Pancreas (tissue), 10 donors: ENCODE data around the gene TUBB3. TPM values are rescaled to one million over a fixed set of nuclear protein-coding genes. Genes with fewer than 3 reads are reported as not detected.

Experiments
- ATAC-seq, 4 donors: fragments of 200-7000 bp; cut with Tn5 transposase; one replicate each; pipeline versions ENCODE4 v1.8.0 to v1.9.1; 2020; ENCODE audit warnings: mild to moderate bottlenecking in 4 of 4, moderate library complexity in 4 of 4
- DNase-seq, 6 donors: peaks; one replicate each; pipeline ENCODE4 v3.0.0-alpha.2; 2020
- FAIRE-seq: peaks from 2 replicates; lab custom pipeline; 2012; peaks lifted over from hg19 to GRCh38; lab: Jason Lieb, UNC
- H3K27ac ChIP-seq, 4 donors: fragments of 200-600 bp; sonication (generic); 1 replicate in 3 of 4; 2 replicates in 1 of 4; pipeline versions ENCODE4 v1.5.0 to v1.8.0; 2020
- H3K27me3 ChIP-seq, 4 donors: fragments of 200-600 bp; one replicate each; pipeline ENCODE4 v1.8.0; 2021
- H3K36me3 ChIP-seq, 3 donors: fragments of 200-600 bp; sonication (generic) in 1 of 3; one replicate each; pipeline versions ENCODE4 v1.5.0 to v1.8.0; 2020 to 2021
- H3K4me1 ChIP-seq, 3 donors: fragments of 200-600 bp; one replicate each; pipeline ENCODE4 v1.8.0; 2021
- H3K4me3 ChIP-seq, 4 donors: fragments of 200-600 bp; sonication (generic) in 2 of 4; one replicate each; pipeline versions ENCODE4 v1.5.0 to v1.8.0; 2020 to 2021
- H3K9me3 ChIP-seq, 4 donors: fragments of 200-600 bp; one replicate each; pipeline ENCODE4 v1.8.0; 2021
- WGBS, 2 donors: extraction: QIAGEN DNeasy Blood & Tissue Kit; methylation state at CpG; one replicate each; pipeline ENCODE4 v1.1.7; 2013; 5-methylcytosine and 5-hydroxymethylcytosine counted together
- intact Hi-C, 3 donors: fragments of 100-400 bp; cut with DNase I; formaldehyde crosslinking; loops; one replicate each; pipeline versions ENCODE4 v1.11.1 to v1.14.2; 2022
- polyA plus RNA-seq, 2 donors: library from polyadenylated mRNA; stranded (reverse); fragments of 200-250 nt; gene quantifications; one replicate each; pipeline ENCODE4 v1.2.3, GENCODE V29; 2013
- total RNA-seq, 6 donors: library from RNA; stranded (reverse); fragmentation: NEBNext Ultra II Directional in 4 of 6; extraction: Animal tissue kit (Norgen Biotek cat#: 25700) in 4 of 6; gene quantifications; one replicate each; pipeline versions ENCODE4 v1.2.1 to v1.2.4, GENCODE V29; 2021 to 2023
- TF ChIP-seq, protein P1 (sequence below), 4 donors: fragments of 200-600 bp; sonication (generic) in 3 of 4; IDR thresholded peaks; one replicate each; pipeline versions ENCODE4 v1.5.0 to v1.8.0; 2021; ENCODE audit warnings: antibody characterized with exemption in 4 of 4
- donor health status: healthy with polysubstance abuse.
- donor health status: DM: no; HTN: no; CAD: no; lungs with moderate emphysema.
- donor health status: DM: no; HTN: no; CAD: no.
- donor health status: control.
- donor health status: control.
- donor health status: Bipolar disorder and iron deficiency.
- donor health status: DM: yes; HTN: yes; CAD: no.
- donor health status: DM: no; HTN: no; CAD: no.
- donor health status: DM: no; HTN: no; CAD: no.
- donor health status: DM: yes; HTN: yes; CAD: no.

TUBB3 gene
- total and polyA plus RNA-seq, 8 donors, result 0.37 to 25.4 (median 1.8) TPM

GRCh38 chr16:89949121-89949742, 26.1 kb downstream of the TUBB3 start:
- TF ChIP-seq, protein P1, sequence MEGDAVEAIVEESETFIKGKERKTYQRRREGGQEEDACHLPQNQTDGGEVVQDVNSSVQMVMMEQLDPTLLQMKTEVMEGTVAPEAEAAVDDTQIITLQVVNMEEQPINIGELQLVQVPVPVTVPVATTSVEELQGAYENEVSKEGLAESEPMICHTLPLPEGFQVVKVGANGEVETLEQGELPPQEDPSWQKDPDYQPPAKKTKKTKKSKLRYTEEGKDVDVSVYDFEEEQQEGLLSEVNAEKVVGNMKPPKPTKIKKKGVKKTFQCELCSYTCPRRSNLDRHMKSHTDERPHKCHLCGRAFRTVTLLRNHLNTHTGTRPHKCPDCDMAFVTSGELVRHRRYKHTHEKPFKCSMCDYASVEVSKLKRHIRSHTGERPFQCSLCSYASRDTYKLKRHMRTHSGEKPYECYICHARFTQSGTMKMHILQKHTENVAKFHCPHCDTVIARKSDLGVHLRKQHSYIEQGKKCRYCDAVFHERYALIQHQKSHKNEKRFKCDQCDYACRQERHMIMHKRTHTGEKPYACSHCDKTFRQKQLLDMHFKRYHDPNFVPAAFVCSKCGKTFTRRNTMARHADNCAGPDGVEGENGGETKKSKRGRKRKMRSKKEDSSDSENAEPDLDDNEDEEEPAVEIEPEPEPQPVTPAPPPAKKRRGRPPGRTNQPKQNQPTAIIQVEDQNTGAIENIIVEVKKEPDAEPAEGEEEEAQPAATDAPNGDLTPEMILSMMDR (IDR thresholded peaks at IDR 0.05), result no peak

DNA sequence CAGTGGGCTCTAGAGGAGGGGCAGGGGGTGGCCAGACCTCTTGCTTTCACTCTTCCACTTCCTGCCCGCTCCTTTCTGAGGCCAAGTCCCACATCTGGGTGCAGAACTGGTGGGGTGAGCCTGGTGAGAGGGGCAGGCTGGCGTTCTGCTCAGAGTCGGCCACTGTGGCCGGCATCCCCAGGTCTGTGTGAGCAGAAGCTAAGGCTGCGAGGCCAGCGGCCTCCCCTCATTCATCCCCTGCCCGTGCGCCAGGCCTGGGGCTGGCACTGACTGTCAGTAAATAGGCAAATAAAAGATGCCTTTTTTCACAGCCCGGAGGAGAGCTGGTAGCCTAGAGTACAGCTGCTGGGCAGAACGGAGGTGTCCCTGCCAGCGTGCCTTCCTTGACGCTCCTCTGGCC, 26.6 kb downstream of the TUBB3 start:
- 54 to 63% methylated on average over 12 of the region's 12 CpGs for WGBS, 2 donors
- peak overlapping the region; percentile 47 to 69 (median 54) for H3K4me3 ChIP-seq

More at GRCh38 chr16:89949121-89949742, 26.1 kb downstream of the TUBB3 start:
- ATAC-seq, result peak in 1 of 4 donors; percentile 2
- no peaks in the 10 kb centered on the region for H3K9me3 ChIP-seq
- no peak for FAIRE-seq
- peak overlapping the region; percentile 47 to 69 (median 54) for H3K4me3 ChIP-seq
- H3K4me1 ChIP-seq, result peaks cover 0 to 9% (median 0%) of the 10 kb centered on the region in 3 donors
- 10 to 27% methylated on average over 26 to 55 of the region's 55 CpGs for WGBS, 2 donors
- no peaks in the 10 kb centered on the region for H3K36me3 ChIP-seq
- intact Hi-C loops, result no loop called here
- no peak overlapping the region for H3K27ac ChIP-seq
- no peaks in the 10 kb centered on the region for H3K27me3 ChIP-seq
- peak in 2 of 6 donors; percentile 30 to 82 for DNase-seq

GRCh38 chr16:89951509-89951908, 28.4 kb downstream of the TUBB3 start:
- intact Hi-C loops, result no loop called here

More for the DNA sequence above, 26.6 kb downstream of the TUBB3 start:
- no peaks in the 10 kb centered on the region for H3K36me3 ChIP-seq
- H3K9me3 ChIP-seq, result no peaks in the 10 kb centered on the region
- no peak for FAIRE-seq
- no peaks in the 10 kb centered on the region for H3K27me3 ChIP-seq
- peaks cover 0 to 9% (median 0%) of the 10 kb centered on the region in 3 donors for H3K4me1 ChIP-seq
- H3K27ac ChIP-seq, result no peak overlapping the region
- DNase-seq, result peak in 1 of 6 donors; percentile 54
- intact Hi-C loops, result no loop called here
- no peak for ATAC-seq
- TF ChIP-seq, protein P1 (IDR thresholded peaks at IDR 0.05), result no peak

DNA sequence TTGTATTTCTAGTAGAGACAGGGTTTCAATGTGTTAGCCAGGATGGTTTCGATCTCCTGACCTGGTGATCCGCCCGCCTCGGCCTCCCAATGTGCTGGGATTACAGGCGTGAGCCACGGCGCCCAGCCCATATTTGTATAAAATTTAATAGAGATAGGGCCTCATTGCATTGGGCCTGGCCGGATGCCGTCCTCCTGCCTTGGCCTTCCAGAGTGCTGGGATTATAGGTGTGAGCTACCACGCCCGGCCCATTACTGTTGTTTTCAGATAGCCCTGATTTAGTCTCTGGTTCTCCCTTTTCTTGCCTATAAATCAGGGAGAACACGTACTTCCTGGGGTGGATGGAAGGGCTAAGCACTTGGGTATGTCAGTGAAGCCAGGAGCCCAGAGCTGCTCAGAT, 28.9 kb downstream of the TUBB3 start:
- no peak for FAIRE-seq
- no peak for ATAC-seq
- TF ChIP-seq, protein P1 (IDR thresholded peaks at IDR 0.05), result no peak
- H3K4me3 ChIP-seq, result no peak overlapping the region
- intact Hi-C loops, result no loop called here
- no peaks in the 10 kb centered on the region for H3K36me3 ChIP-seq
- H3K9me3 ChIP-seq, result no peaks in the 10 kb centered on the region
- 90 to 96% methylated on average over 11 to 12 of the region's 12 CpGs for WGBS, 2 donors
- H3K27ac ChIP-seq, result no peak overlapping the region
- no peaks in the 10 kb centered on the region for H3K27me3 ChIP-seq
- DNase-seq, result no peak
- H3K4me1 ChIP-seq, result peaks cover 0 to 9% (median 0%) of the 10 kb centered on the region in 3 donors

More at GRCh38 chr16:89951509-89951908, 28.4 kb downstream of the TUBB3 start:
- FAIRE-seq (no peak), ATAC-seq (no peak), DNase-seq (no peak)
- no peaks in the 10 kb centered on the region for H3K27me3 ChIP-seq
- no peaks in the 10 kb centered on the region for H3K36me3 ChIP-seq
- H3K4me3 ChIP-seq, result no peak overlapping the region
- H3K4me1 ChIP-seq, result peaks cover 0 to 9% (median 0%) of the 10 kb centered on the region in 3 donors
- TF ChIP-seq, protein P1 (IDR thresholded peaks at IDR 0.05), result no peak
- no peaks in the 10 kb centered on the region for H3K9me3 ChIP-seq
- whole genome bisulfite sequencing, 2 donors, result 95 to 99% methylated on average over 5 of the region's 5 CpGs
- H3K27ac ChIP-seq, result no peak overlapping the region

DNA sequence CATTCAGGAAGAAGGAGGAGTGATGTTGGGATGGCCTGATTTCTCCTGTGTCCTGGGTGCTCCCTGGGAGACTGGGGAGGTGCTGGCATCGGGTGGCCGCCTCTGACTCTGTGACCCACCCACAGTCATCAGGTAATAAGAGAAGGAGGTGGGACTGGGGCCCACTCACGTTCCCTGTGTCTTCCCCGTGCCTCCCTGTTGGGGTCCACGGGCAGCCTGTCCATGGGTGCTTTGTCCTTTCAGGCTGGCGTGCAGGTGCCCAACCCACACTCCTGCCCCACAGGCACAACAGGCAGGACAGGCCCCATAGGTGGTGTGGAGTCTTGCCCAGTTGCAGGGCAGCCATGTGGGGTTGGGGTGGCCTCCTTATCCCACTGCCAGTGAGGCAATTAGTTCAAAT, 29.4 kb downstream of the TUBB3 start:
- H3K9me3 ChIP-seq, result no peaks in the 10 kb centered on the region
- no peaks in the 10 kb centered on the region for H3K27me3 ChIP-seq
- H3K36me3 ChIP-seq, result peaks cover 0 to 3% (median 0%) of the 10 kb centered on the region in 3 donors
- intact Hi-C loops, result no loop called here
- H3K4me1 ChIP-seq, result peaks cover 0 to 8% (median 0%) of the 10 kb centered on the region in 3 donors
- no peak for FAIRE-seq
- TF ChIP-seq, protein P1 (IDR thresholded peaks at IDR 0.05), result no peak
- 94 to 96% methylated on average over 6 of the region's 6 CpGs for WGBS, 2 donors
- H3K4me3 ChIP-seq, result no peak overlapping the region
- no peak for ATAC-seq
- no peak for DNase-seq
- no peak overlapping the region for H3K27ac ChIP-seq
